Hepatocyte (in vitro differentiated cells): ENCODE measurements around the gene VOPP1.

Experiments
- EZH2 ChIP-seq: fragments of 200-600 bp; sonication (generic); IDR thresholded peaks from 2 replicates; pipeline ENCODE4 v1.6.1; 2016; ENCODE audit warnings: antibody characterized with exemption, mild to moderate bottlenecking, borderline replicate concordance
- TF ChIP-seq, protein P1 (sequence below): fragments of 200-600 bp; sonication (generic); IDR thresholded peaks from 2 replicates; pipeline ENCODE4 v1.5.1; 2016; ENCODE audit warnings: antibody characterized with exemption, mild to moderate bottlenecking; ENCODE audit not compliant: poor library complexity

DNA sequence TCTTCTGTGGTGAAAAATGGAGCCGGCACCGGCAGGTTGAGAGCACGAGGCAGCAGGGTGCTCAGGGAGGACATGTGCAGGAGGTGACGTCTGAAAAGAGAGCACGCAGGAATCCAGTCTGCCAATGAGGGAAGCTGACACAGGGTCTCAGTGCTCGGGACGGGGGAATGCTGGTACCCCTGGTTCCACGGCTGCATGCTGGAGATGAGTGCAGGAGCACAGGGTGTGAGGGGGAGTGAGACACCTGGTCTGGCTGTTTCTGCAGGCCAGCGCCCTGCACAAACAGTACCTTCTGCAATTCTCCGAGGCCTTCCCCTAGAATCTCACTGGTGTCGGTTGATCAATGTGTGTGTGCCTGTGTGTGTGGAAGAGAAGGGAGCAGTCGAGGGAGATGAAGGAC, 72.7 kb downstream of the VOPP1 start:
- TF ChIP-seq, protein P1, sequence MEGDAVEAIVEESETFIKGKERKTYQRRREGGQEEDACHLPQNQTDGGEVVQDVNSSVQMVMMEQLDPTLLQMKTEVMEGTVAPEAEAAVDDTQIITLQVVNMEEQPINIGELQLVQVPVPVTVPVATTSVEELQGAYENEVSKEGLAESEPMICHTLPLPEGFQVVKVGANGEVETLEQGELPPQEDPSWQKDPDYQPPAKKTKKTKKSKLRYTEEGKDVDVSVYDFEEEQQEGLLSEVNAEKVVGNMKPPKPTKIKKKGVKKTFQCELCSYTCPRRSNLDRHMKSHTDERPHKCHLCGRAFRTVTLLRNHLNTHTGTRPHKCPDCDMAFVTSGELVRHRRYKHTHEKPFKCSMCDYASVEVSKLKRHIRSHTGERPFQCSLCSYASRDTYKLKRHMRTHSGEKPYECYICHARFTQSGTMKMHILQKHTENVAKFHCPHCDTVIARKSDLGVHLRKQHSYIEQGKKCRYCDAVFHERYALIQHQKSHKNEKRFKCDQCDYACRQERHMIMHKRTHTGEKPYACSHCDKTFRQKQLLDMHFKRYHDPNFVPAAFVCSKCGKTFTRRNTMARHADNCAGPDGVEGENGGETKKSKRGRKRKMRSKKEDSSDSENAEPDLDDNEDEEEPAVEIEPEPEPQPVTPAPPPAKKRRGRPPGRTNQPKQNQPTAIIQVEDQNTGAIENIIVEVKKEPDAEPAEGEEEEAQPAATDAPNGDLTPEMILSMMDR = no peak
- no peak for TF ChIP-seq EZH2
